Stimulated activated CD4-positive, alpha-beta T cell treated with anti-CD3 and anti-CD28 coated beads, TNF-alpha, amount 100 ng/mL, for 24 hours (primary cell): Measurements from ENCODE around the gene NPY4R.
"Not testable (repeated sequence)": the region's sequence is repeated elsewhere in the genome, so short reads cannot be mapped to it uniquely, and the experiment has no call there.

Source experiments
- DNase-seq, 3 experiments: peaks; one replicate each; pipeline ENCODE4 v3.0.0-alpha.2; 2020; ENCODE audit warnings: low read depth in 3 of 3

The NPY4R gene, protein sequence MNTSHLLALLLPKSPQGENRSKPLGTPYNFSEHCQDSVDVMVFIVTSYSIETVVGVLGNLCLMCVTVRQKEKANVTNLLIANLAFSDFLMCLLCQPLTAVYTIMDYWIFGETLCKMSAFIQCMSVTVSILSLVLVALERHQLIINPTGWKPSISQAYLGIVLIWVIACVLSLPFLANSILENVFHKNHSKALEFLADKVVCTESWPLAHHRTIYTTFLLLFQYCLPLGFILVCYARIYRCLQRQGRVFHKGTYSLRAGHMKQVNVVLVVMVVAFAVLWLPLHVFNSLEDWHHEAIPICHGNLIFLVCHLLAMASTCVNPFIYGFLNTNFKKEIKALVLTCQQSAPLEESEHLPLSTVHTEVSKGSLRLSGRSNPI

GRCh38 chr10:46465765-46466164 lies at the start of gene NPY4R:
Gene NPY4R (minus strand): TSS chr10:46465958. CDS start chr10:46462635, 3,323 bp downstream.
- DNase-seq = not testable (repeated sequence)

DNA sequence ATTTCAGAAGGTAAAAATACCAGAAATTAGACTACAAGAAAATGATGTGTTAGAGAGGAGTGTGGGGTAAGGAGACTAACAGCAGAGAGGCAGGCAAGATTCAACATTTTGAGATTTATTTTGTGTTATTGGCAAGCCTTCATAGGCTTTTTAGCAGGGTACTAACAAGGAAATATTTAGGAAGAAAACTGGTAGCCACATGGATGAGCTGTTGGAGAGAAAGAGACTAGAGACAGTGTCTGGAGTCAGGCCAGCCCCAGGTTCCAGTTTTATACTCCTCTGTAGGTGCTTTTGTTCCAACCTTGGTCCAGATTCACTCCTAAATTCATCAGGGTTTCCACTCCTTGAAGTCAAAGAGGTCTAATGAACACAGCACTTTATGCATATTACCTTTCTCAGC lies 49.6 kb upstream of the NPY4R start:
- no peak for DNase-seq

DNA sequence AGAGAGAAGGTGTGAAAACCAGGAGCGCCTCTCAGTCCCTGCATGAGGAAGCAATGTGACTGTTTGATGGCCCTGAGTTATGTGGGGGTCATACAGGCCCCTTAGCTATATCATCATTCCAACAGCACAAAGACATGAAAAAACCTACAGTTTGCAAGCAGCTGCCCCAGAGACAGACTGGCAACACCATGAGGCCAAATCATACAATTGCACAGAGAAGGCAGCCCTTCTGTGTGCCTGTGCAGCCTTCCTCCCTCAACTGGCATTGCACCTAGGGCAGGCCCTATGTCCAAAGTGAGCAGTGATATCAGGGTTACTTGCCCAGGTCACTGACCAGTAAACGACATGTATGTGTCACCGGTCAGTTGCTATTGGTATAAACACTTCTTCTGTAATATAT lies 49.1 kb upstream of the NPY4R start:
- DNase-seq = no peak

- no peak for DNase-seq
These were observed 48.7 kb upstream of the NPY4R start for GRCh38 chr10:46514431-46514861.

GRCh38 chr10:46513333-46513732 lies 47.6 kb upstream of the NPY4R start:
- DNase-seq = not testable (repeated sequence)

DNA sequence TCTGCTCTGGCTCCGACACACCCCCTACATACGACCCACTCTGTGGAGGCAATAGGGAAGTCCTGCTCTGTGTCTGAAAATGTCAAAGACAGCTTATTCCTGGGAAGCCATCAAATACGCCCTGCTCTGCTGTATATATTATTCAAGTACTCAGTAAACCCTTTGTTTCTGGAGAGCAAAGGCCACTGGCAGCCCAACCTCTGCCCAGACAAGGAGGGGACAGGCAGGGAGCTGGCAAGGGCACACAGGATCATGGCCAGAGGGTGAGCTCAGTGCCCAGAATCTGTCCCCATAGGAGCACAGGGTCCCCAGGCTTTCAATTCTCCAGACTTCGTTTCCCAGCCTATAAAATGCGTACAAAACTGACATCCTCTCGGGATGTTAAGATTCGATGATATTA lies 47.0 kb upstream of the NPY4R start:
- DNase-seq = not testable (repeated sequence)

DNA sequence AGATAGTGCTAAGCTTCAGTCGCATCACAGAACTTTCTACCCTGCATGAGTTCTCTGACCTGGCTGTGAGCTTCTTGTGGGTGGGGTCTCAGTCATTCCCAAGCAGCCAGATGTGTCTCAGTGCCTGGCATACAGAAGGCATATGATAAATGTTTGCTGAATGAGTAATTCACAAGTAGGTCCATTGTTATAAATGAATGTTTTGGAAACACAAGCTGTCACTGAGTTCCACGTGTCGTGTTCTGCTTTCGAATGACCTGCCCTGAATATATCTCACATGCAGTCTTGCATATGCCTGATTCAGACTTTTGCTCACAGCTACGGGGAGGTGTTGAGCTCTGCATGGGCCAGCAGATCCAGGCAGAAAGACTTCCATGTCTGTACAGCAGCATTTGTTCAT lies 46.2 kb upstream of the NPY4R start:
- not testable (repeated sequence) for DNase-seq

- DNase-seq = not testable (repeated sequence)
These were observed 34.2 kb upstream of the NPY4R start for GRCh38 chr10:46499990-46500389.

DNA sequence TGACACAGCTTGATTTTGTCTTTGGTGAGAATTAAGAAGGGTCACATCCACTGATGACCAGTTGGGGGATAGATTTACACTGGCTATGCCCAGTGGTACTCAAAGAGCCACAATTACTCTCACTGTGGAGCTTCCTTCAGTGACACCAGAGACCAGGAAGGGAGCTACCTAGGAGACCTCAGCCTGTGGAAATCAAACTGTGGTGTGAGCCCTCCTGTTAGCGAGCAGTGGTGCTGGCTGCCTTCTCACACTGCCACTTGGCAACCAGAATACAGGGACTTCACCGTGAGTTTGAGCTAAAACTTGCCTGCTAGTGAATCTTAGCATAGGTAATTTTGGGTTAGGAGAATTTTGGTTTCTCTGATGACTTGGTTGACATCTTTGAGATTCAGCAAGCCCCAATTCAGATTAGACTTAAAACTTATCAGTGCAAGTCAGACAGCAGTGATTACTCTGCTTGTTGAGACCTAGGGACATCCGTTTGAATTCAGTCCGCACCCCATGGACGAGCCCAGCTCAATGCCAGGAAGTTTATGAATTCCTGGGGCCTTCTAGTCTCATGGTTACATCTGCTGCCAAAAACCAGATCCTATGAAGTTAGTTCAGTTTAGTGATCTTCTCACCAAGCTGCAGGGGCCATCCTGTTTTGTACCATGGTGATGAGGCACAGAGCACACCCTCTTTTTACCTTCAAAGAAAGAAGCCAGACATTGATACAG lies 33.4 kb upstream of the NPY4R start:
- not testable (repeated sequence) for DNase-seq

GRCh38 chr10:46497878-46498277 lies 32.1 kb upstream of the NPY4R start:
- not testable (repeated sequence) for DNase-seq

DNA sequence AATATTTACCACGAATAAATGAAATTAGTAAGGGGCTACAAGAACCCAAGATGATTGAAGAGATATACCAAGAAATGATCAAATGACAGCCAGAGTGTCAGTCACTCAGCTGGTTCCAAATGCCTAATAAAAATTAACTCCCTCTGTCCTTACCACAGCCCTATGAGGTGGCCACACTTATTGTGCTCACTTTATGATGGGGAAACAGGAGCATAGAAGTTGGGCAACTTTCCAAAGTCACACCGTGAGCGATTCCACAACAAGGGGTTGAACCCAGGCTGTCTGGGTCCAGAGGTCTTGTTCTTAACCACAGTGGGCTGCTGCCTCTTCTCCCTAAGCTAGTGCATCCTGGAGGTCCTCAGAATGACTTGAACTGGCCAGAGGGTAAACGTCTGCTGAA lies 31.6 kb upstream of the NPY4R start:
- not testable (repeated sequence) for DNase-seq

GRCh38 chr10:46491364-46492114 lies 25.8 kb upstream of the NPY4R start:
- not testable (repeated sequence) for DNase-seq

GRCh38 chr10:46490285-46490684 lies 24.5 kb upstream of the NPY4R start:
- DNase-seq = not testable (repeated sequence)

DNA sequence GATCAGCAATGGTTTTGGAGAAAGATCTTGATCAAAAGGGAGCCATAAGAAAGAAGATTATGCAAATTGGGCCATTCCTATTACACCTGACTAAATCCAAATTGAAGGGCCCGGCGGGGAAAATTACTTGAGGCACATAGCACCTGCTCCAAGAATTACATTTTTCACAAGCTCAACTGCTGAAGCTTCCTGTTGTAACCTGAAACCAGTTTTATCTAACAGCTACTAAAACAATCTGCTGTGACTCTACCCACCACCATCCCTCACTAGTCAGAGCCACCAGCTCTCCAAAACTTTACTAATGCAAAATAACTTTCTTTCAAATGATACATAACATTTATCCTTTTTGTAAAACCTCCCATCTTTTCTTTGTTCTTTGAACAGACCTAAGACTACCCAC lies 20.7 kb upstream of the NPY4R start:
- DNase-seq = not testable (repeated sequence)

DNA sequence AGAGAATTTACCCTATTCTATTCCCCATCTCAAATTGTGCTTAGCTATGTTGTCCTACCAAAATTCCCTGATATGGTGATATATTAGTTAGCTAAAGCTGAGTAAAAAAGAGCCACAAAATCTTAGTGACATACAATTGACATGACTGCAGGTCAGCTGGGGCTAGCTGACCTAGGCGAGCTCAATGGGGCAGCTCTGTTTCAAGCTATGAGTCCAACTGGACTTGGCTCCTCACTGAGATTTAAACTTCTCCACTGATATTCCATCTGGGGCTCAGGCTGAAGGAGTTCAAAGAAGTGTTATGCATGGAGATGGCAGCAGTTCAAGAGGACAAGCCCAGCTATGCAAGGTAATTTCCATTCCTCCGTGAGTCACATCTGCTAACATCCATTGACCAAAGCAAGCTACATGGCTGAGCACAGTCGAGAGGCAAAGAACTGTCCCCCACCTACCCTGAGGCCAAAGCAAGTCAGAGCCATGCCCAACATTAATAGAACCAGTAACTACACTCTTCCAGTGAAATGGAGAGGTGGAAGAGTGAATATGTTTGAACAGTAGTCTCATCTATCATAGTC lies 9.1 kb upstream of the NPY4R start:
- not testable (repeated sequence) for DNase-seq

GRCh38 chr10:46473758-46474157 lies 8.0 kb upstream of the NPY4R start:
- not testable (repeated sequence) for DNase-seq

DNA sequence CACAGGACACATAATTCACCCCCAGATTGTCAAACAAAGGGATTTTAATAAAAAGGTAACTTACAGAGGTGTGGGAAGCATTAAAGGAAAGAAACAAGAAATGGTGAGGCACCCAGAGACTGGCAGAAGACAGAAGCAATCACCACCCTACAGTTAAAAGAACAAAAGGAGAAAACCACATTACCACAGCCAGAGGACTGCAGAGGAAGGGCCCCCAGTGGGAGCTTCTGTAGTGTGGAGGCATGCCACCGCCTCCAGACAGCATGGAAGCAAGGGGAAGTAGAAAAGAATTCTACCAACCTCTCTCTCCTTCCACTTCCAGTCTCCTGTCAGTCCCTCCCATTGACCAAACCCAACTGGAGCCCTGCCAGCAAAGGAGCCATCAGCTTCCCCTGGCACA lies 4.4 kb upstream of the NPY4R start:
- DNase-seq = not testable (repeated sequence)

DNA sequence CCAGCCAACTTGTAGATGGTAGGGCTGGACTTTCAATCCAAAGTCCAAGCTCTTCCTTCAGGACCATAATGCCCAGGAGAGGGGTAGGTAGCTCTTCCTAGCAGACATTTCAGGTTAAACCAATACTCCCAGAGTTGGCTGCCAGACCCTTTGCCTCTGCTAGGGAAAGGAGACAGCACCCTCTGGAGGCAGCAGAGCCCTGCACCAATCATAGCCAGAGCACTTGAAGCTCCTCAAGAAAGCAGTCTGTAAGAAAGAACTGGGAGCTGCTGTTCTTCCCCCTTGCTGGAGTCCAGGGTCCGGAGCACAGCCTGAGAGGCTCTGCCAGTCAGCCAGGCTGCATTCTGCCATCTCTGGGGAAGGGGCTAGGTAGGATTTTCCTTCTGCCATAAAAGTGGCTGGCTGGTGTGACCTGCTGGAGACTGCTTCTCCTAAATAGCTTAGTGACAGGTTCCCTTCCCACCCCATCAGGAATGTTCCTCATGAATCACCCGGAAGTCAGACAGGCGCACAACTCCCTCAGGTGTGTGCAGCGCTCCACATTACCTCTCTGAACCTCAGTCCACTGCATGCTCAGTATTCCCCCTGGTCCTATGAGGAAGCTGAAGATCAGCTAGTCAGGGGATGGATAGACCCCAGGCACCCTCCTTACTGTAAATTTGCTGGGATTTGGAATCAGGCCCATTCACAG lies 2.5 kb upstream of the NPY4R start:
- not testable (repeated sequence) for DNase-seq

- DNase-seq = not testable (repeated sequence)
These were observed 2.1 kb downstream of the NPY4R start for GRCh38 chr10:46463608-46464007.

DNA sequence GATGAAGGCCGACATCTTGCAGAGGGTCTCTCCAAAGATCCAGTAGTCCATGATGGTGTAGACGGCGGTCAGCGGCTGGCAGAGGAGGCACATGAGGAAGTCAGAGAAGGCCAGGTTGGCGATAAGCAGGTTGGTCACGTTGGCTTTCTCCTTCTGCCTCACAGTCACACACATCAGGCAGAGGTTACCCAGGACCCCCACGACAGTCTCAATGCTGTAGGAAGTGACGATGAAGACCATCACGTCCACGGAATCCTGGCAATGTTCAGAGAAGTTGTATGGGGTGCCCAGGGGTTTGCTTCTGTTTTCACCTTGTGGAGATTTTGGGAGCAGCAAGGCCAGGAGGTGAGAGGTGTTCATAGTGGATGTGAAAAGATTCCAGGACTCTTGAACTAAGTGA lies 3.5 kb downstream of the NPY4R start:
- not testable (repeated sequence) for DNase-seq

GRCh38 chr10:46459579-46459978 lies 6.2 kb downstream of the NPY4R start:
- DNase-seq = not testable (repeated sequence)
